Measurements from ENCODE around the gene PTGES3L.
A peak's percentile ranks its signal among the peaks of the same experiment; 100 is the strongest.

DNA sequence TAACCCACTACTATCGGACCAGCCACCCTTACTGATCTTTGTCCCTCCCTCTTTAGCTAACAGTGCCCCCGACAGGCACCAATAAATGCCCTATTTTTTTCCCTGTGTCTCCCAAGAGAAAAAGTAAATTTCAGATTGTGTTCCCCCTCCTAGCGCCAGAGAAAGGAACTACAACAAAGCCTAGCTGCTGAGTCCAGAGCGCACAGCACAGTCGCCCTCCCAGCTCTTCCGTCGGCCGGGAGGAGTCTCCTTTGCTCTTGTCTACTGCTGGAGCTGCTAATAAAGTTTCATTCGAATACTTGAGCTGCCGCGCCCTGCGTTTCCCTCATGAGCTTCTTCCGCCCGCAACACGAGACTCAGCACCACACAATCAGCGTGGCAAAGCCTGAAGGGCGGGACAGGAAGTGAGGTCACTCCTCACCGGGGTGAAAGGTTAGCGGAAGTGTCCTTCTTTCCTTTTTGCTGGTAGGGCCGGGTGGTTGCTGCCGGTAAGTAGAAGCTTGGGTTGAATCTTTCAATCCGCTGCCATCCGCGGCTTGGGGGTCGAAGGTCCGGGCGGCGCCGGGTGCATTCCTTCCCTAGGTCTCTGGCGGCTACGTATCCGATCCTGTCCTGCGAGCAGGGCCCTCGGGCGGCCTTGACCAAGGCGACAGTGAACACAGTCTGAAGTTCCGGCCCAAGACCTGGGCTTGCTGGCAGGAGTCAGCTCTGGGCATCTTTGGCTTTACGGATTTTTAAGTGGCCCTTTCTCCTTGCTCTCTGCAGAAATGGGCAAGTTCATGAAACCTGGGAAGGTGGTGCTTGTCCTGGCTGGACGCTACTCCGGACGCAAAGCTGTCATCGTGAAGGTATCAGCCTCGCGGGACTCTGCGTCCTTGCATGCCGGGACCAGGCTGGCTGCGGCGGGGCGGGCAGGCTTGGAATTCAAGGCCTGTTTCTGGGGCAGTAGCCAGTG is 18.4 kb upstream of the PTGES3L start, which contains the start of gene RPL27:
- TF ChIP-seq FOXA1 (IDR thresholded peaks at IDR 0.05) (peak; percentile 57), RAD21 (IDR thresholded peaks at IDR 0.05) (peak; percentile 83 to 87), YY1 (IDR thresholded peaks at IDR 0.05) (peak; percentile 90), TAF1 (conservative IDR thresholded peaks at IDR 0.05) (peak; percentile 66), EGR1 (IDR thresholded peaks at IDR 0.05; ENCODE audit: low read depth in 2 of 2) (peak; percentile 72 to 80), FOXA2 (IDR thresholded peaks at IDR 0.05) (peak; percentile 58), JUND (IDR thresholded peaks at IDR 0.05) (peak; percentile 85 to 95)
- TF ChIP-seq, protein P1, sequence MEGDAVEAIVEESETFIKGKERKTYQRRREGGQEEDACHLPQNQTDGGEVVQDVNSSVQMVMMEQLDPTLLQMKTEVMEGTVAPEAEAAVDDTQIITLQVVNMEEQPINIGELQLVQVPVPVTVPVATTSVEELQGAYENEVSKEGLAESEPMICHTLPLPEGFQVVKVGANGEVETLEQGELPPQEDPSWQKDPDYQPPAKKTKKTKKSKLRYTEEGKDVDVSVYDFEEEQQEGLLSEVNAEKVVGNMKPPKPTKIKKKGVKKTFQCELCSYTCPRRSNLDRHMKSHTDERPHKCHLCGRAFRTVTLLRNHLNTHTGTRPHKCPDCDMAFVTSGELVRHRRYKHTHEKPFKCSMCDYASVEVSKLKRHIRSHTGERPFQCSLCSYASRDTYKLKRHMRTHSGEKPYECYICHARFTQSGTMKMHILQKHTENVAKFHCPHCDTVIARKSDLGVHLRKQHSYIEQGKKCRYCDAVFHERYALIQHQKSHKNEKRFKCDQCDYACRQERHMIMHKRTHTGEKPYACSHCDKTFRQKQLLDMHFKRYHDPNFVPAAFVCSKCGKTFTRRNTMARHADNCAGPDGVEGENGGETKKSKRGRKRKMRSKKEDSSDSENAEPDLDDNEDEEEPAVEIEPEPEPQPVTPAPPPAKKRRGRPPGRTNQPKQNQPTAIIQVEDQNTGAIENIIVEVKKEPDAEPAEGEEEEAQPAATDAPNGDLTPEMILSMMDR (IDR thresholded peaks at IDR 0.05; ENCODE audit: low read depth, low read length, missing input control) = peak; percentile 97
- TF ChIP-seq, protein P2, sequence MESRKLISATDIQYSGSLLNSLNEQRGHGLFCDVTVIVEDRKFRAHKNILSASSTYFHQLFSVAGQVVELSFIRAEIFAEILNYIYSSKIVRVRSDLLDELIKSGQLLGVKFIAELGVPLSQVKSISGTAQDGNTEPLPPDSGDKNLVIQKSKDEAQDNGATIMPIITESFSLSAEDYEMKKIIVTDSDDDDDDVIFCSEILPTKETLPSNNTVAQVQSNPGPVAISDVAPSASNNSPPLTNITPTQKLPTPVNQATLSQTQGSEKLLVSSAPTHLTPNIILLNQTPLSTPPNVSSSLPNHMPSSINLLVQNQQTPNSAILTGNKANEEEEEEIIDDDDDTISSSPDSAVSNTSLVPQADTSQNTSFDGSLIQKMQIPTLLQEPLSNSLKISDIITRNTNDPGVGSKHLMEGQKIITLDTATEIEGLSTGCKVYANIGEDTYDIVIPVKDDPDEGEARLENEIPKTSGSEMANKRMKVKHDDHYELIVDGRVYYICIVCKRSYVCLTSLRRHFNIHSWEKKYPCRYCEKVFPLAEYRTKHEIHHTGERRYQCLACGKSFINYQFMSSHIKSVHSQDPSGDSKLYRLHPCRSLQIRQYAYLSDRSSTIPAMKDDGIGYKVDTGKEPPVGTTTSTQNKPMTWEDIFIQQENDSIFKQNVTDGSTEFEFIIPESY (IDR thresholded peaks at IDR 0.05) = peak; percentile 94
- TF ChIP-seq, protein P3, sequence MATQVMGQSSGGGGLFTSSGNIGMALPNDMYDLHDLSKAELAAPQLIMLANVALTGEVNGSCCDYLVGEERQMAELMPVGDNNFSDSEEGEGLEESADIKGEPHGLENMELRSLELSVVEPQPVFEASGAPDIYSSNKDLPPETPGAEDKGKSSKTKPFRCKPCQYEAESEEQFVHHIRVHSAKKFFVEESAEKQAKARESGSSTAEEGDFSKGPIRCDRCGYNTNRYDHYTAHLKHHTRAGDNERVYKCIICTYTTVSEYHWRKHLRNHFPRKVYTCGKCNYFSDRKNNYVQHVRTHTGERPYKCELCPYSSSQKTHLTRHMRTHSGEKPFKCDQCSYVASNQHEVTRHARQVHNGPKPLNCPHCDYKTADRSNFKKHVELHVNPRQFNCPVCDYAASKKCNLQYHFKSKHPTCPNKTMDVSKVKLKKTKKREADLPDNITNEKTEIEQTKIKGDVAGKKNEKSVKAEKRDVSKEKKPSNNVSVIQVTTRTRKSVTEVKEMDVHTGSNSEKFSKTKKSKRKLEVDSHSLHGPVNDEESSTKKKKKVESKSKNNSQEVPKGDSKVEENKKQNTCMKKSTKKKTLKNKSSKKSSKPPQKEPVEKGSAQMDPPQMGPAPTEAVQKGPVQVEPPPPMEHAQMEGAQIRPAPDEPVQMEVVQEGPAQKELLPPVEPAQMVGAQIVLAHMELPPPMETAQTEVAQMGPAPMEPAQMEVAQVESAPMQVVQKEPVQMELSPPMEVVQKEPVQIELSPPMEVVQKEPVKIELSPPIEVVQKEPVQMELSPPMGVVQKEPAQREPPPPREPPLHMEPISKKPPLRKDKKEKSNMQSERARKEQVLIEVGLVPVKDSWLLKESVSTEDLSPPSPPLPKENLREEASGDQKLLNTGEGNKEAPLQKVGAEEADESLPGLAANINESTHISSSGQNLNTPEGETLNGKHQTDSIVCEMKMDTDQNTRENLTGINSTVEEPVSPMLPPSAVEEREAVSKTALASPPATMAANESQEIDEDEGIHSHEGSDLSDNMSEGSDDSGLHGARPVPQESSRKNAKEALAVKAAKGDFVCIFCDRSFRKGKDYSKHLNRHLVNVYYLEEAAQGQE (IDR thresholded peaks at IDR 0.05) = peak; percentile 88
- TF ChIP-seq, protein P4, sequence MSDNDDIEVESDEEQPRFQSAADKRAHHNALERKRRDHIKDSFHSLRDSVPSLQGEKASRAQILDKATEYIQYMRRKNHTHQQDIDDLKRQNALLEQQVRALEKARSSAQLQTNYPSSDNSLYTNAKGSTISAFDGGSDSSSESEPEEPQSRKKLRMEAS (IDR thresholded peaks at IDR 0.05) = peak; percentile 99
- TF ChIP-seq, protein P5, sequence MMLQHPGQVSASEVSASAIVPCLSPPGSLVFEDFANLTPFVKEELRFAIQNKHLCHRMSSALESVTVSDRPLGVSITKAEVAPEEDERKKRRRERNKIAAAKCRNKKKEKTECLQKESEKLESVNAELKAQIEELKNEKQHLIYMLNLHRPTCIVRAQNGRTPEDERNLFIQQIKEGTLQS (IDR thresholded peaks at IDR 0.05) = peak; percentile 92

All from liver (tissue), 3 donors.